K562 treated with DMSO at 1 percent for 48 hours (cell line): ENCODE measurements around the gene SYT2. TPM values are rescaled to one million over a fixed set of nuclear protein-coding genes. Genes with fewer than 3 reads are reported as not detected.

ENCODE experiments used
- total RNA-seq: library from RNA; unstranded; fragments of 300-600 nt; gene quantifications from 2 replicates; pipeline ENCODE4 v1.2.3, GENCODE V29; 2022; ENCODE audit warnings: low replicate concordance; ENCODE audit errors: extremely low read depth

The SYT2 gene
- total RNA-seq, result not detected in 2 replicates

DNA sequence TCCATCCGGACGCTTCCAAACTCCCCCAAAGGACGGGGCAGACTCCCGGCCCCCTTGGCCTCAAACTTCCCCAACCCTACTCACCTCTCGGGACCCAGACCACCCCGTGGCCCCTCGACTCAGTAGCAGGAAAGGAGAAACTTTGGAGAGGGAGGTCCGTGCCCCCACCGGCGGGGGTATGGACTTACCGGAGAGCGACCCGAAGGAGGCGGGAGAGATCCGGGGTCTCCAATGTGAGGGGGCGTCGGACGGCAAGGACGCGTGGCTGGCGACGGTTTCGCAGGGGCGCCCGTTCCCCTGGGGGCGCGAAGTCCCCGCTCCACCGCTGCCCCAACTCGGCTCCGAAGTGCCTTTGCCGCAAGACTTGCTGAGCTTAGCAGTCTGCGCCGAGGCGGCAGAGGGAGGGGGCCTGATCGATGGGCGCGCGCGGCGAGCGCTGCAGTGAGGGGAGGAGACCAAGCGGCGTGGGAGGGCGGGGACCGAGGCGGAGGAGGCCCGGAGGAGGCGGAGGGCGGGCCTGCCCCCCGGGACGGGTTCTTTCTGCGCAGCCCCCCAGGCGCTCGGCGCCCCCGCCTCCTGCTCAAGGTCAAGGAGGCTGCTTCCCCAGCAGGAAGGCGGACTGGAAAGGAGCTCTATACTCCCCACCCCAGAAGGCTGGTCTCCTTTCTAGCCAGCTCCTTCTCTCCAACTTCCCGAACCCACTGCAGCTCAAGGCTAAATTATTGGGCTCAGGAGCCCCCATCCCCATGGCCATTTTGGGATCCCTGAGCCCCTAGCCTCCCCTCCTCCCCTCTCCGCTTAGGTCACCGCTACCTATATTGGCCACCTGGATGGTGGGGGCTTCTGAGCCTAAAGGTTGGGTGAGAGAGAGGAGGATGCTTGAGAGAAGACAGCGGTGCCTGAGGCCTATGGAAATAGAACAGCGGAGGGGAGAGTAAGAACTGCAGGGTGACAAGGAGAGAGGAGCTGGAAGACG is at the start of gene SYT2:
SYT2 (minus strand) TSS at position 385 of the 976 bp plus-strand sequence. CDS start 104,682 bp downstream, outside the sequence.

Other genes with a start within 250 kb of the SYT2 start
- gene KDM5B, start 98.0 kb upstream of the SYT2 start, total RNA-seq, result not detected in 2 replicates
- not detected in 2 replicates for gene PCAT6, start 100.5 kb upstream of the SYT2 start, total RNA-seq
- gene RABIF, start 178.7 kb upstream of the SYT2 start, total RNA-seq, result not detected in 2 replicates
- not detected in 2 replicates for gene KLHL12, start 216.8 kb upstream of the SYT2 start, total RNA-seq
- not detected in 2 replicates for gene ADIPOR1, start 247.9 kb upstream of the SYT2 start, total RNA-seq